Measurements from ENCODE around the gene BTBD17. TPM values are rescaled to one million over a fixed set of nuclear protein-coding genes. Genes with fewer than 3 reads are reported as not detected.

The BTBD17 gene
- total RNA-seq: not detected in 2 replicates

GRCh38 chr17:74361230-74362068 is at the start of gene BTBD17:
BTBD17 (minus strand) TSS chr17:74361868; CDS start chr17:74361819, 49 bp downstream.

DNA sequence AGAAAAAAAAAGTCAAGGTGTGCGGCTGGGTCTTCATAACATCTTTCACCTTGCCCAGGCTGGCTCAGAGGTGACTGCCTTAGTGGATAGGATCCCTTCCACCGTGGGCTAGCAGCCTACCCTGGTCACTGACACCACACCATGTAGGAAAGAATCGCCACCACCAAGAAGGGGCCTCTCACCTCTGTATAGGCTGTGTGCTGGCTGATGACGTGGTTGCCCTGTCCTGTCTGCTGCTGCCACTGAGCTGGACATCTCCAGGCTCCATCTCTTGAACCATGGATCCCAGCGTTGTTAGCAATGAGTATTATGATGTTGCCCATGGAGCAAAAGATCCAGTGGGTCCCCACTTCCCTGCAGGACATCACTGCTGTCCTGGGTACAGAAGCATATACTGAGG is 5.5 kb upstream of the BTBD17 start, which contains the start of gene GPR142:
GPR142 (plus strand) TSS at position 301 of the 400 bp plus-strand sequence. CDS start 2,035 bp downstream, outside the sequence.

DNA sequence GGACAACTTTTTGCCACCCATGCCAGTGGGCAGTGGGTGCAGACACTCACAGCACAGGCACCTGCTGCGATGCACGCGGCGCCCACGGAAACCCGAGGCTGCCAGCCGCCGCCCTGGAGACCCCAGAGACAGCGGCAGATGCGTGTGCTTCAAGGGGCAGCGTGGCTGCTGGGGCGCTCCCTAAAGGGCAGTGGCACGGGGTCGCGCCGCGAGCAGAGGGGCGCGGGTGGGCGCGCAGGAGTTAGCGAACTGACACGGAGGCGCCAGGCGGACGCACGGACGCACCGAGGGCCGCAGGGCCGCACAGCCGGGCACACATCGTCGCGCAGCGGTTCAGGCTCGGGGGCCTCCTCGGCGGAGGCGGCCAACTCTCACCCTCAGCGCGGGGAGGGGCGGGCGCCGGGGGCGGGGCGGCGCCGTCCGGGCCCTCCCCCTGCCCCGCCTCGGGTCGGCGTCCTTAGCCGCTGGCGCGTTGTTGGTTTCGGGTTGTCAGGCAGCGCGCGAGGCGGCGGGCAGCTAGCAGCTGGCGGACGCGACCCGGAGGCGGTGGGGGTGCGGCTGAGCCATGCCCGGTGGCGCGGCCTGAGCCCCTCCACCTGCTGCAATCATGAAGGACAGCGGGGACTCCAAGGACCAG is 35.8 kb downstream of the BTBD17 start, which contains the start of gene KIF19:
KIF19 (plus strand) TSS at position 484 of the 637 bp plus-strand sequence; CDS start at position 608, 124 bp downstream.

Other genes starting within 250 kb of the BTBD17 start
- gene RPL38, start 158.2 kb downstream of the BTBD17 start, total RNA-seq: 562 and 652 TPM in 2 replicates
- 5.0 and 6.0 TPM in 2 replicates for gene TTYH2, start 148.3 kb downstream of the BTBD17 start, total RNA-seq
- not detected in 2 replicates for gene DNAI2, start 87.6 kb downstream of the BTBD17 start, total RNA-seq
- gene KIF19, start 35.6 kb downstream of the BTBD17 start, total RNA-seq: 0.26 and 0.56 TPM in 2 replicates
- gene GPR142, start 5.6 kb upstream of the BTBD17 start, total RNA-seq: not detected in 2 replicates
- 6.7 and 11.2 TPM in 2 replicates for gene GPRC5C, start 70.2 kb upstream of the BTBD17 start, total RNA-seq
- not detected in 2 replicates for gene CD300A, start 104.8 kb upstream of the BTBD17 start, total RNA-seq
- not detected in 2 replicates for gene CD300LB, start 169.6 kb upstream of the BTBD17 start, total RNA-seq
- not detected in 2 replicates for gene CD300C, start 184.2 kb upstream of the BTBD17 start, total RNA-seq
- gene CD300H, start 205.6 kb upstream of the BTBD17 start, total RNA-seq: not detected in 2 replicates
- not detected in 2 replicates for gene CD300LD, start 230.4 kb upstream of the BTBD17 start, total RNA-seq